Right forelimb (tissue), 1 donor: ENCODE results near the gene GNA12.
A peak's percentile ranks its signal among the peaks of the same experiment; 100 is the strongest.
"Not testable (repeated sequence)": the region's sequence is repeated elsewhere in the genome, so short reads cannot be mapped to it uniquely, and the experiment has no call there.

Source experiments
- DNase-seq: peaks from one replicate; pipeline ENCODE4 v3.0.0-alpha.2; 2018

The GNA12 gene

DNA sequence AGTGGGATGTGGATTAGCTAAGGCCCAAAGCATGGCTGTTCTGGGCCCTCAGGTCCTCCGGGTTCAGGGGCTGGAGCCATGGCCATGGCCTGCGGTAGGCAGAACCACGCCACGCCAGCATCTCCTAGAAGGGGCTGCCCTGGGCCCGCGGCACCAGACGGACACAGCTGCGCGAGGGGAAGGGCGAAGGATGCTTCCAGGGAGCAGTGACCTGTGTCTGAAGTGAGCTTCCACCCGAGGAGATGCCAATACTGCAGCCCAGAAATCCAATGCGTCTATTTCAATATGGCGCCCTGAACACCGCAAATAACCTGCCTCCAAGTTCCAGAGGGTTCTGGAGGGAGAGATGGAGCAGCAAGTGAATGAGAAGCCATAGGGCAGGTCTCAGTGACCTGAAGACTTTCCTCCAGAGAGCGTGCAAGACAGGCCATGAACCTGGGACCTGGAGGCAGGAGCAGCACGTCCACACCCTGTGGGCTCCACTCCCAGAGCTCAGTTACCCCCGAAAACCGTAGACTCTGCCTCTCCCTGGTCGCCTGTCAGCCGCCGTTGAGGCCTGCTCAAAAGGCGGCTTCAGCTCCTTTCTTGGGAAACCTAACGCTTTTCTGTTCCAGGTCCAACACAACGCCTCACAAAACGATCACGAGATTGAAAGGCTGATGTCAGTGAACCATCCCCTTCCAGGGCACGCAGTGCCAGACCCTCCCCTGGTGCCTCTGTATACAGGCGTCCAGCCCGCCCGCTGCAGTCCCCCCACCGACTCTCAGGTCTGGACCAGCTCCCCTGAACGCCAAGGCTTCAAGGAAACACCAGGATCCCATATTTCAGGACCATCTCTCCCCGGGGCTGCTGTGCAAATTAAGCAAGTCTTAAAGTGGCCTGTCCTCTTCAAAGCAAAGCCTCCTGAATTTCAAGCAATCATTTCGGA, 118.7 kb downstream of the GNA12 start:
- no peak for DNase-seq

DNA sequence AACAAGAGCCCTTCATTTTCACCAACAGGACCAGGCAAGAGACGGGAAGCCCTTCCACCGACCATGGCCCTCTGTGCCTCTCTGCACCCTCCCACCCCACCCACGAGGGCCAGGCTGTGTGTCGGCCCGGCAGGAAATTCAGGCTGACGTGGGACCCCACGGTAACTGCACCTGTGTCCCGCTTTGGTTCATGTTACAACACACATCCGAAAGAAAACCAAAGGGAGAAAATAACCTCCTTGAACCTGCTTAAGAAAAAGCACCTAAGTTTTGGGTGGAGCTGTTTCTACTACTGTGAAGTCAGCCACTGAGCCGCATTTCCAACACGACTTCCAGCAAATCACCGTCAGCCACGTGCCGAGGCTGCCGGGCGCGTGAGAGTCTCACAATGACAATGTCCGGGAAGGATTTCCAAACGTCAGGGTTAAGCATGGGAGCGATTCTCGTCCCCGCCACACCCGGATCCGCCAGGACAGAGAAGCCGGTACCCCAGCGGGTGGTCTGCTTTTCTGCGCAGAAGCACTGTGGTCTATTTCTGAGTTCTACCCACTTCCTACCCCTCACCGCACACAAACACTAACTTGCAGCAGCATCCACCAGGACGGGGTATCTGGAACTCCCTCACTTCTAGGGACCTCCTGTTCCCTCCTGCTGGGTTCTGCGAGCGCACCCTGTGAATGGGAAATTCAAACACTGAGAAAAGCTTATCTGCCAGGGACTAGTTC, 119.5 kb downstream of the GNA12 start:
- DNase-seq = no peak

DNA sequence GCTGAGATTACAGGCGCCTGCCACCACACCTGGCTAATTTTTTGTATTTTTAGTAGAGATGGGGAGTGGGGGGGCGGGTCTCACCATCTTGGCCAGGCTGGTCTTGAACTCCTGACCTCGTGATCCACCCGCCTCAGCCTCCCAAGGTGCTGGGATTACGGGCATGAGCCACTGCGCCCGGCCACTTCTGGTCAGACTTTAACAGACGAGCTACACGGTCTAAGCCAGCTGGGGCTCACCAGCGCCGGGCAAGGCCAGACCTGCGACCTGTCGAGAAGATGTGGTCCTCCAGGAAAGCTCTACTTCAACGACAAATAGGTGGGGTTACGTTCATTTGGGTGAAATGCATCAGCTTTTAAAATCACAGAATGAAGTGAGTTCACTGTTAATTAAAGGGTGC, 120.1 kb downstream of the GNA12 start:
- not testable (repeated sequence) for DNase-seq

GRCh38 chr7:2723138-2723850, 120.8 kb downstream of the GNA12 start:
- DNase-seq = no peak

- DNase-seq = no peak
Observed at GRCh38 chr7:2722591-2722990, 121.5 kb downstream of the GNA12 start.

DNA sequence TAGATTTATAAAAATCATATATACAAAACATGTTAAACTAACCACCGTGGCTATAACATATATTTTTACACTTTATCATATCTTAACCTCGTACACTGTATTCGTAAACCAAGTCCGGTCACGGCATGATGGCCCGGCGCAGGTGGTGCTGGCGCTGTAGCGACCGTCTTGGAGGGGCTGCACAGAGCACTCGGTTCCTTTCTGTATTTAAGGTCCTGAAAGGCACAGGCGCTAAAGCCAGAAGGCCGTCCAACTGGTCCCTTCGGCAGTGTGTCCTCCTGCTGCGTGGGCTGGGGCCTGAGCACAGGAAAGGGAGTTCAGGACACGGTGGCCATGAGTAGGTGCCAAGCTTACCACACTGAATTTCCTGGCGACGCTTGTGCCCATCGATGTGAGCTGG, 122.3 kb downstream of the GNA12 start:
- no peak for DNase-seq

GRCh38 chr7:2720024-2720423, 124.1 kb downstream of the GNA12 start:
- DNase-seq = no peak

DNA sequence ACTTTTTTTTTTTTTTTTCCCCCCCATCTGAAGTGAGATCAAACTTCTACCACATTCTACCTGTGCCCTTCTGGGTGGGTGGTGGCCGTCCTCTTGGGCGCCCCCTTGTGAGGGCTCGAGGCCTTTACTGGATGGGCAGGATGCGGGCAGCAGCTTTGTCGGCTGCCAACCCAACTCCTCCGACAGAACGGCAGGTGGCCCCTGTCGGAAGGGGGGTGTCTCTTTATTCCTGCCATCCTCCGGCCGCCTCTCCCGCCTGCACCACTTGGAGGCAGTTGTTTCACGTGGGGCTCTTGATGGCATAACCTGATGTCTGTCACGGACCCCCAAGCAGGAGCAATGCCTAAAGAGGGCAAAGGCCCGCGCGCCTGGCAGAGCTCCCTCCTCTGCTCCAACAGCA, 125.1 kb downstream of the GNA12 start:
- DNase-seq = no peak

GRCh38 chr7:2718296-2718965, 125.7 kb downstream of the GNA12 start:
- DNase-seq = no peak

DNA sequence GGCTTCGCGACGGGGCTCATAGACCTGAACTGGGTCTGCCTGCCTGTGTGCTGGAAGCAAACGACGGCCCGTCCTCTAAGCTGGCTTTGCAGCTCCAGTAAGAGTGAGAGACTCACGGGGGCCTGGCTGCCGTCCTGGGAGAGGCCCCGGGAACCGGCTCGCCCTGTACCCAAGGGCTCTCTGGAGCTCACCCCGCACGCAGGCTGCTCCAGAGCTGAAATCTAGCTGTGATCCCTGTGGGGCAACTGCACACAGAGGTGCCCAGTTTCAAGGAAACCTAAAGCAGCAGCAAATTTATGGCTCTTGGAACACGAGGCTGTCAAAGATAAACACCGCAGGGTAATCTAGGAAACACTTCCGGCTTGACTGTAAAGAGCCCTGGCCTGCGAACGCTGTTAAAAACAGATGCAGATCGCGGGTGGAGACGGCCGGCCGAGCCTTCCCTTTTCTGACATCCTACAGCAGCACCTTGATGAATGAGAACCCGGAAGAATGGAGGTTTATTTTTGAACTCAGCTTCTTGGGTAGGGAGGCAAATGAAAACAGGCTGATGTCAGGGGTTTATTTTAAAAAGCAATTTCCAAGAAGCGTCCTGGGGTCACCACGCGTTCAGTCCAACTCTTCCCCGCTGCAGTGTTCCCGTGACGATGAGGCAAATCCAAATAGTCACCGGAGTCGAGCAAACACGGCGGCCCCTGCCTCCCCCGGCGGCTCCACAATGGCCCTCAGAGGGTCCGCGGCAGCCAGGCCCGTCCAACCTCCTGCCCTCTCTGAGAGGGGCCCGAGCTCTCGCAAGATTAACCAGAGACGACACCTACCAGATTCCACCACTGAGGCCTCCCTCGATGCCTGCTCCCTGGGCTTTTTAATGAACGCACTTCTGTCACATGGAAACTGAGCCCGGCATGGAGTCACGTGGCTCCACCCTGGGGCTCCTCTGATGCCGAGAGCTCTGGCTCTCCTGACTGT, 126.5 kb downstream of the GNA12 start:
- peak; percentile 66 for DNase-seq

- no peak for DNase-seq
Observed at GRCh38 chr7:2716906-2717292, 127.2 kb downstream of the GNA12 start.

GRCh38 chr7:2716488-2716887, 127.6 kb downstream of the GNA12 start:
- DNase-seq = no peak

- no peak for DNase-seq
Observed at GRCh38 chr7:2715341-2716231, 128.5 kb downstream of the GNA12 start.

DNA sequence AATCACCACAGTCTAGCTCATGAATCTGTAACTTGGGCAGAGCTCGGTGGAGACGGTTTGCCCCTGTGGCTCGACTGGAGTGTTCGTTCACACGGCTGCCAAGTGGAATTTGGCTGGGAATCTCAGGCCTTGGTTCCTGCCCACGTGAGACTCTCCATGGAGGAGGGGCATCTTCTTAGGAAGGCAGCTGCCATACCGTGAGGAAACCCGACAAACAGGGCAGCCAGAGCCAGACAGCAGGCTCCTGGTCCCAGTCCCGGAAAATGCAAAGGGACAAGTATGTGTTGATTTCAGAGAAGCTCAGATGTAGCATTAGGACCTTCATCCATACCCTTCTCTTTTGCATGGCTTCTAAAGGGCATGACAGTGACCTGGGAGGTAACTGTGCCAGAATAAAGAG, 129.5 kb downstream of the GNA12 start:
- no peak for DNase-seq

- no peak for DNase-seq
Observed at GRCh38 chr7:2713978-2714377, 130.1 kb downstream of the GNA12 start.

DNA sequence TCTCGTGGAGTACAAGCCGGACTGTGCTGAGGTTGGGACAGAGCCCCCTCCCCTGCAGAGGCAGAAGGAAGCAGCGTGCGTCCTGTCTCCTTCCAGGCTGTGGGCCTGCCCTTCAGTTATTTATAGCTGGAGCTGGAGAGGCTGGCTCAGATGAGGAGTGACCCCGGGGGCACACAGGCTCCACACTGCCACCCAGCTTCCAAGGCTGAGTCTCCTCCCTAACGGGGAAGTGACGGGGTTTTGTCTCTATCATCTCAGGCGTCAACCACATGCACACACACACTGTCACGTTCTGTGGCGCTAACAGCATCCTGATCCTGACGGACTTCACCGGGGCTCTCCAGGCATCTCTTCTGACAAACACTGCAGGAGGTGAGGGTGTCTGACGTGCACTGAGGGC, 130.7 kb downstream of the GNA12 start:
- no peak for DNase-seq

DNA sequence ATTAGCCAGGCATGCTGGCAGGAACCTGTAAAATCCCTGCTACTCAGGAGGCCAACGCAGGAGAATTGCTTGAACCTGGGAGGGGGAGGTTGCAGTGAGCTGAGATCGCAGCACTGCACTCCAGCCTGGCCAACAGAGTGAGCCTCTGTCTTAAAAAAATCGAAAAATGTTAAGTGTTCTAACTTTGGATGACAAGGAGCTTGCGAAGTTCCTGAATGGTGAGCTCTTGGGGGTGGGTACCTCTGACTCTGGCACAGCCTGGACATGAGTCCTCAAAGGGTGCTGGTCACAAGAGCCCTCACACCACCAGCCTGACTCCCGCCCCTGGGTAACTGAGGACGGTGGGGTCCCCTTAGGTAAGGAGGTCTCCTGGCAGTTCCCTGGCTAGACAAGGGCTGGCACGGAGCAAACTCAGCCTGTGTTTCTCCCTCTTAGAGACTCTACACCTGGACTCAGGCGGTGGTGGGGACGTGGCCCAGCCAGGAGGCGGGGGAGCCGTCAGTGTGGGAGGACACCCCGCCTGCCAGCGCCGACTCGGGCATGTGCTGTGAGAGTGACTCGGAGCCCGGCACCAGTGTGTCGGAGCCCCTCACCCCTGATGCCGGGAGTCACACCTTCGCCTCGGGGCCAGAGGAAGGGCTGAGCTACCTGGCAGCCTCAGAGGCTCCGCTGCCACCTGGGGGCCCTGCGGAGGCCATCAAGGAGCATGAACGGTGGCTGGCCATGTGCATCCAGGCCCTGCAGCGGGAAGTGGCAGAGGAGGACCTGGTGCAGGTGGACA, 132.0 kb downstream of the GNA12 start:
- no peak for DNase-seq

DNA sequence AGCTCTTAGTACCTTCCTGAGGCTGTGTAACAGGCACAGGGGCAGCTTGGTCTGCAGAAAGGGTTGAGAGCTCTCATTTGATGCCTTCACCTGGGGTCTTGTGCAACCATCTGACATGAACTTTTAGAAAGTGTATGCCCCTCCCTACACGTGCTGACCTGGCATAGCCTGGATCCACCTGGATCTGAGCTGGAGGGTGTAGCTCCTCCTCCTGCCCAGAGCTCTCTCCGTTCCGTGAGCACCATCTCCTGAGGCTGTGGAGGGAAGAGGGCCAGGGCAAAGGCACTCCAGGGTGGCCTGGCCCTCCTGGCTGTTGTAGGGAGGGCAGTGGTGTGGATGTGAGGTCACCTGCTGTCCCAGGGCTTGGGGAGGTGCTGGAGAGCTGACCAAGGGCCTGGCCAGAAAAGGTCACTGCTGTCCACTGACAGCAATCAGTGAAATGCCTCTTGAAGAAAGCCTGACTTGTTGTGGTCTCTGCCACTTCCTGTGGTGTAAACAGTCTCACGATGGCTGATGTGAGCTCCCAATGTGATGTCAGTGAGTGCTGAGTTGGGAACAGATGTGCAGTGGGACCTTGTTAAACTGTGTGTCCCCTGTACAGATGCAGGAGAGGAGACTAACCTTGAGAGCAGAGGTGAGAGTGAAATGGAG, 133.1 kb downstream of the GNA12 start:
- no peak for DNase-seq

DNA sequence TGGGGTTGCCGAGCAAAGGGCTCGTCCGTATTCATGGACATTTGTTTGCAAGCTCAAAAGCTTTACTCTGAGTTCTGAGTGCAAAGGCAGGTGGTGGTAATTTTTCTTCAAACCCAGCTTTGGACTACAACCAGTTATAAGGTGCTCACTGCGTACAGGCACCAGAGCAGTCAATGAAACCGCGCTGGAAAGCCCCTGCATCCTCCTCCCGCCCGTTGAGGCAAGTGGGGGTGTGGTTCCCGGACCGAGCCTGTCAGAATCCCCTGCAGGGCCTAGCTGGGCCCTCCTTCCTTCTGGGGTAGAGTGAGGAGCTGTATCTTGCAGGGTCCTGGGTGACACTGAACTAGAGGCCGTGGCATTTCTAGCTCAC, 133.8 kb downstream of the GNA12 start:
- no peak for DNase-seq
